Measurements from ENCODE around the gene ILF3.

Gene ILF3

GRCh38 chr19:10737722-10738121 is 83.6 kb downstream of the ILF3 start:
- no peak for DNase-seq

GRCh38 chr19:10740798-10741197 is 86.7 kb downstream of the ILF3 start:
- no peak for DNase-seq
